ENCODE data around the gene C2orf78. TPM values are rescaled to one million over a fixed set of nuclear protein-coding genes. Genes with fewer than 3 reads are reported as not detected.

The C2orf78 gene
- total RNA-seq, 1 experiment from 2014 or later: not detected

DNA sequence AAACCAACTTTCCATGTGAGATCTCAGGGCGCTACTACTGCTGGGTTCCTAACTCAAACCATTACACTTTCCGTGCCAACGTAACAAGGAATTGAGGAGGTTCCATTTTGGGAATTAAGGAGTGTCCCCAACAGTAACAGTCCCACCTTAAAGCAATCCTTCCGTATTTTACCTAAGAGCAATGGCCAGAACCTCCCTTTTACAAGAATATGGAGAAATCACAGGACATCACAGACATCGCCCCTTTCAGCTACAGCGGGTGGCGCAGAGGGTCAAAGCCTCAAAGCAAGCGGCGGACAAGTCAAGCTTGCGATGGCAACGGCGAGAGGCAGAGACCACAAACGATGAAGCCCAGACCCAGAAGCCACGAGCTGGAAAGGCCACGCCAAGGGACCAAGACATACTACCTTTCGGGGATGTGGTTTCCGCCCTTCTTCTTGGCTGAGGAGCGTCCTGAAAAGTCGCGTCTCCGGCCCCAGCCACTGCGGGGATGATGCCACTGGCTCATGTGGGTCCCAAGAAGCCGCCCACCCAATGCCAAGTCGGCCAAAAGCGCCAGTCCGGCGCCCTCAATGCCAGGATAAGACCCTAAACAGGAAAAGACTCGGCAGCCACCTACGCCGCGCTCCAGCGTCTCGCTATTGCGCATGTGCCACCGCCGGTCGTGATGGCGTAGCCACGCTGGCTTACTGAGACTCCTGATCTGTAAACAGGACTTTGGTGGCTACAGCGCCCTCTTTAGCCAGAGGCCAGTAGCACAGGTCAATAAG lies 4.3 kb upstream of the C2orf78 start, which contains the start of gene DUSP11:
DUSP11 (minus strand) TSS at position 637 of the 770 bp plus-strand sequence; CDS start at position 508, 129 bp downstream.
- DNase-seq (ENCODE audit: low spot score): peak; percentile 92

GRCh38 chr2:73780237-73780582 lies 3.8 kb upstream of the C2orf78 start:
- DNase-seq (ENCODE audit: low spot score): no peak

- DNase-seq (ENCODE audit: low spot score): peak; percentile 48
Observed at GRCh38 chr2:73783402-73783801, 581 bp upstream of the C2orf78 start.

DNA sequence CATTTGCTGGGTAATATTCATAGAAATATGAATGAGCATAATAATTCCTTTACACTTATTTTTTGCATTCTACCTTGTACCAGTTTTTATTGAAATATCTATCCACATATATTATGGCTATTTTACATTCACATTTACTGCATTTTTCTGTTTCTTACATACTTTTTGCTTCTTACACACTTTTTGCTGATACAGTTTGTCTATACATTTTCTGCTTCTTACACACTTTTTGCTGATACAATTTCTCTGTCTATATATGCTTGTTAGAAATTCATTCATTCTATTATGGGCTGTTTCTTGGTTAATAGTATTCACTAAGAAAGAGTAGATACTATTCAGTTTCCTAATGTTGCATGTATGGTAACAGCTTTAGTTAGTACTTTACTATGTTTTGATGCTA lies 27.9 kb downstream of the C2orf78 start:
- no peak for DNase-seq (ENCODE audit: low spot score)

DNA sequence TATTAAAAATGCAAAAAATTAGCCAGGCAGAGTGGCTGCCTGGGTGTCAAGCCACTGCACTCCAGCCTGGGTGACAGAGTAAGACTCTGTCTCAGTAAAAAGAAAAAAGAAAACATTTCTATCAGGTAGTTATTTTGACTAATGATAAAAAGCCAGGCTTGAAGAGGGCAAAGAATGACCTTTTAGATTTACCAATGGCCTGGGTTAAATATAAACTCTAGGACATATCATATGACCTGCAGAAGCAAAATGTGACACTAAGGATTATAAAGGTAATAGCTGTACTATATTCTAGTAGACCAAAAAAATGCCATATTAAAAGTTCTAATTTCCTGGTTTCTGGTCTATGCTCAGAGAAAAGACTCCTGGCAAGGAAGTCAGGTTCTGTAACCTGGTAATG lies 28.7 kb downstream of the C2orf78 start:
- no peak for DNase-seq (ENCODE audit: low spot score)

DNA sequence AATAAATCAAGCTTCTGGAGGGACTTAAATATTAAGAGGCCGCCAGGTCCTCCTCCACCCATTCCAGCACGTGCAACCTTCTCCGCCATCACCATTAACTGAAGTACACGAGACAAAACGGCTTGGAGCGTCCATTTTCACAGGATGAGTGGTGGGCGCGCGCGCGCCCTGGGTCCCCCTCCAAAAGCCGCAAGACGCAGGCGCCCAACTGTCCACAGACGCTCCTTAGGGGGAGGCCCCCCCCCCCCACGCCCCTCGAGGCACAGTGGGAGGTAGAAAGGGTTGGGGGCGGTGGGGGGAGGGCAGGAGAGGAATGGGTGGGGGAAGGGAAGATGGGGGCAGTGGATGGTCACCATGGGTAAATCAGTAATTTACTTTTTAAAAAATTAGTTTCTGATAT lies 34.3 kb downstream of the C2orf78 start:
- DNase-seq (ENCODE audit: low spot score): no peak

- DNase-seq (ENCODE audit: low spot score): no peak
Observed at GRCh38 chr2:73821227-73821626, 37.2 kb downstream of the C2orf78 start.

GRCh38 chr2:73821669-73822068 lies 37.7 kb downstream of the C2orf78 start:
- DNase-seq (ENCODE audit: low spot score): no peak

GRCh38 chr2:73822276-73822675 lies 38.3 kb downstream of the C2orf78 start:
- no peak for DNase-seq (ENCODE audit: low spot score)

DNA sequence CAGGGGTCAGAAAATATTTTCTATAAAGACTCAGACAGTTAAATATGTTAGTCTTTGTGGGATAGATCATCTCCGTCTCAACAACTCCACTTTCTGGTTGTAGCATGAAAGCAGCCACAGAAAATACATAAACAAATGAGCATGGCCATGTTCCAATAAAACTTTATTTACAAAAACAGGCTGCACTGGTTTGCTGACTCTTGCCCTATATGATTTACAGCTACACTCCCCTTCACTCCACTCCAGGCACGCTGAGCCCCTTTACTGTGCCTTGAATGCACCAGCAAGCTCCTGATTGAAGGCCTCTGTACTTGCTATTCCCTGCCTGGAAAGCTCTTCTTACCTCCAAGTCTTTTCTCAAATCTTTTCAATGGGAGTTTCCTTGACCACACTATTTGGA lies 39.0 kb downstream of the C2orf78 start:
- no peak for DNase-seq (ENCODE audit: low spot score)

DNA sequence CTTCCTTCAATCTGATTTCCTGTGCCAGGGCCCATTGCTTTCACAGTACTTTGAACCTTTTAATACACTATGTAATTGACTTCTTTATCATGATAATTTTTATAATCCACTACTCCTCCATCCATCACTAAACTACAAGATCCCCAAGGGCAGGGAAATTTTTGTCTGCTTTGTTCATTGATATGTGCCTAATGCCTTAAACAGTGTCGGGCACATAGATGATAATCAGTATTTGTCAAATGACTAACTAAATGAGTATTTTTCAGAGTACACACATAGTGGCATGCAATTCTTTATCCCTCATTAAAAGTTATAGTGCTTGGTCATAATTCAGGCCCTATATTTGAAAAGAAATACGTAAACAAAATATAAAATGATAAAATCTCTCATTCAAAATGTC lies 39.4 kb downstream of the C2orf78 start:
- no peak for DNase-seq (ENCODE audit: low spot score)

GRCh38 chr2:73823916-73824523 lies 40.0 kb downstream of the C2orf78 start:
- DNase-seq (ENCODE audit: low spot score): peak; percentile 79

DNA sequence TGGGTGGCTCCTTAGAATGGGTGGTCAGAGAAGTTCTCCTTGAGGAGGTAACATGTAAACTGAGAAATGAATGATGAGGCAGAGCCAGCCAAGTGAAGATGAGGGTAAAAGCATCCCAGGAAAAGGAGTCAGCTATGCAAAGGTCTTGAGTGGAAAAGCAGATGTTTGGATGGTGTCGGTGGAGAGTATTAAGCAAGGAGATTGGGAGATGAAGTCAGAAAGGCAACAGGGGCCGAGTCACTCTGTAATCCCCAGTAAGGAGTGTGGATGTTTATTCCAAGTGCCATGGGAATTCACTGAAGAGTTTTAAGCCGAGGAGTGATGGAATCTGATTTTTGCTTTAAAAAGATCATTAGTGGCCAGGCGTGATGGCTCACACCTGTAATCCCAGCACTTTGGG lies 41.4 kb downstream of the C2orf78 start:
- DNase-seq (ENCODE audit: low spot score): no peak

GRCh38 chr2:73827018-73827417 lies 43.0 kb downstream of the C2orf78 start:
- peak; percentile 55 for DNase-seq (ENCODE audit: low spot score)

GRCh38 chr2:73827660-73828388 lies 43.8 kb downstream of the C2orf78 start:
- DNase-seq (ENCODE audit: low spot score): no peak

DNA sequence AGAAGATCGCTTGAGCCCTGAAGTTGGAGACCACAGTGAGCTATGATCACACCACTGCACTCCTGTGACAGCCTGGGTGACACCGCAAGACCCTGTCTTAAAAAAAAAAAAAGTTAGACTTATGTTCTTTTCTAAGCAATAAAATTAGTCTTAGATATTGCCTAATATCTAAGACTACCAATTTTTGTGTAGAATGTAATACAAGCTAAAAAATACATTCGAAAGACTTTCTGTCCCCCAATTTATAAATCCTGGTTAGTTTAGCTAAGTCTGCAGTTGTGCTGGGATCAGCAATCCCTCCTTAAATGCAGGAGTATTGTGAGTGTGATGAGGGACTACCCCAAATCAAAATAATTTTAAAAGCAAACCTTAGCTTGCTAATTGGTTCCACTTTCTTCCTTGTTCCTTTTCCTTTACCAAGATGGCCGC lies 44.4 kb downstream of the C2orf78 start:
- DNase-seq (ENCODE audit: low spot score): no peak

GRCh38 chr2:73828818-73829570 lies 45.0 kb downstream of the C2orf78 start, which contains the start of gene STAMBP:
TSS of gene STAMBP (plus strand) at chr2:73828961. CDS start at chr2:73830857, 1,896 bp downstream.
- peak; percentile 71 for DNase-seq (ENCODE audit: low spot score)

- peak; percentile 94 for DNase-seq (ENCODE audit: low spot score)
Observed at GRCh38 chr2:73830871-73831401, 47.0 kb downstream of the C2orf78 start.

DNA sequence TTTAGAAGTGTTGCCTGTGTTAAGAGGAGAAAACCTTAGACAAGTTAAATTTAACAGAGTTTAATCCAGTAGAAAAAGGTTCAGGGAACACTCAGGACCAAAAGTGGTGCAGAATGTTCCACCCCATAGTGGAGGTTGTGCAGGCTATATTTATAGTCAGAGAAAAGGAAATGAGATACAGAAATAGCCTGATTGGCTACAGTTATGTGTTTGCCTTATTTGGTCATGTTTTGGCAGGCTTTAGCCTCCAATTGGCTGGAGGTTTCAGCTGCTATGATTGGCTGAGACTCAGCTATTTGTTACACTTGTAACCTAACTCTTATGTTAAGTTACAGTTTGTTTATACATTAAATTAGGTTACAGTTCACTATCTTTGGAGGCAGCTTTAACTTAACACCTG lies 48.9 kb downstream of the C2orf78 start:
- peak; percentile 69 for DNase-seq (ENCODE audit: low spot score)

GRCh38 chr2:73836141-73836943 lies 52.4 kb downstream of the C2orf78 start:
- no peak for DNase-seq (ENCODE audit: low spot score)
